DMS53 (cell line): ENCODE results near the gene DEDD.

Experiments
- DNase-seq: peaks from one replicate; lab custom pipeline; 2025; lab: John Stamatoyannopoulos, UW

DEDD gene

GRCh38 chr1:161091796-161092507 is 40.5 kb downstream of the DEDD start:
- DNase-seq = no peak

GRCh38 chr1:161091093-161091492 is 41.4 kb downstream of the DEDD start:
- no peak for DNase-seq

- no peak for DNase-seq
Observed at GRCh38 chr1:161090617-161091016, 41.9 kb downstream of the DEDD start.

GRCh38 chr1:161089938-161090337 is 42.5 kb downstream of the DEDD start:
- no peak for DNase-seq

GRCh38 chr1:161089251-161089924 is 43.1 kb downstream of the DEDD start, which contains the start of gene NECTIN4:
Gene NECTIN4, minus strand, starts transcription at chr1:161089558. Its CDS starts 262 bp downstream, at chr1:161089296.
- DNase-seq = peak; percentile 90

- peak; percentile 63 for DNase-seq
Observed at GRCh38 chr1:161088587-161089110, 43.8 kb downstream of the DEDD start.

GRCh38 chr1:161086457-161086856 is 46.0 kb downstream of the DEDD start:
- no peak for DNase-seq

GRCh38 chr1:161085165-161085564 is 47.3 kb downstream of the DEDD start:
- DNase-seq = no peak

- DNase-seq = no peak
Observed at GRCh38 chr1:161084597-161084988, 47.9 kb downstream of the DEDD start.

GRCh38 chr1:161083748-161084596 is 48.5 kb downstream of the DEDD start:
- DNase-seq = no peak

- DNase-seq = peak; percentile 94
Observed at GRCh38 chr1:161082996-161083747, 49.3 kb downstream of the DEDD start.

- DNase-seq = no peak
Observed at GRCh38 chr1:161082483-161082882, 50.0 kb downstream of the DEDD start.

- no peak for DNase-seq
Observed at GRCh38 chr1:161081519-161081918, 50.9 kb downstream of the DEDD start.

- DNase-seq = no peak
Observed at GRCh38 chr1:161080441-161081405, 51.7 kb downstream of the DEDD start.

GRCh38 chr1:161079436-161080110 is 52.9 kb downstream of the DEDD start:
- no peak for DNase-seq

GRCh38 chr1:161077426-161077825 is 55.0 kb downstream of the DEDD start:
- no peak for DNase-seq

- DNase-seq = no peak
Observed at GRCh38 chr1:161076410-161076809, 56.1 kb downstream of the DEDD start.

GRCh38 chr1:161074676-161075368 is 57.6 kb downstream of the DEDD start:
- DNase-seq = no peak

GRCh38 chr1:161073474-161074121 is 58.9 kb downstream of the DEDD start:
- peak; percentile 25 for DNase-seq
